Measurements from ENCODE around the gene RANBP3.

DNA sequence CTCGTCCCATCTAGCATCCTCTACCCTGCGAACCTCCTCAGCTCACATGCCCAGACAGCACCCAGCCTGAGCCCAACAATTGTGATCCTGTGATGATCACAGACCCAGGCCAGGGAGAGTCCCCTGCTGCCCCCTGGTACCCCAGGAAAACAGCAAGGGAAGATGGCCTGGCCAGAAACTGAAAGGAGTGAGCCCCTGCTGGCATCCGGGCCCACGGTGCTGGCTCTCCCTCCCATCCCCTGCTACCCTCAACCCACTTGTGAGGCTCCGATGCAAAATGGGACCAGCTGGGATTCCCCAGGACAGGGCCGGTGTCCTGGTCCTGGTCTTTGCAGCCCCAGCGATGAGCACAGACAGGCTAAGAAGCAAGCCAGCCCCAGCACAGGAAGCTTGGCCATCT, 14.1 kb downstream of the RANBP3 start:
- TF ChIP-seq, protein P1, sequence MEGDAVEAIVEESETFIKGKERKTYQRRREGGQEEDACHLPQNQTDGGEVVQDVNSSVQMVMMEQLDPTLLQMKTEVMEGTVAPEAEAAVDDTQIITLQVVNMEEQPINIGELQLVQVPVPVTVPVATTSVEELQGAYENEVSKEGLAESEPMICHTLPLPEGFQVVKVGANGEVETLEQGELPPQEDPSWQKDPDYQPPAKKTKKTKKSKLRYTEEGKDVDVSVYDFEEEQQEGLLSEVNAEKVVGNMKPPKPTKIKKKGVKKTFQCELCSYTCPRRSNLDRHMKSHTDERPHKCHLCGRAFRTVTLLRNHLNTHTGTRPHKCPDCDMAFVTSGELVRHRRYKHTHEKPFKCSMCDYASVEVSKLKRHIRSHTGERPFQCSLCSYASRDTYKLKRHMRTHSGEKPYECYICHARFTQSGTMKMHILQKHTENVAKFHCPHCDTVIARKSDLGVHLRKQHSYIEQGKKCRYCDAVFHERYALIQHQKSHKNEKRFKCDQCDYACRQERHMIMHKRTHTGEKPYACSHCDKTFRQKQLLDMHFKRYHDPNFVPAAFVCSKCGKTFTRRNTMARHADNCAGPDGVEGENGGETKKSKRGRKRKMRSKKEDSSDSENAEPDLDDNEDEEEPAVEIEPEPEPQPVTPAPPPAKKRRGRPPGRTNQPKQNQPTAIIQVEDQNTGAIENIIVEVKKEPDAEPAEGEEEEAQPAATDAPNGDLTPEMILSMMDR (conservative IDR thresholded peaks at IDR 0.05; ENCODE audit: low read length): no peak
- no peak for TF ChIP-seq EZH2phosphoT487 (IDR thresholded peaks at IDR 0.05; ENCODE audit: borderline replicate concordance, low read depth, low read length)
